Glomerular endothelial cell (primary cell): ENCODE results near the gene DHX35. TPM values are rescaled to one million over a fixed set of nuclear protein-coding genes. Genes with fewer than 3 reads are reported as not detected.

Experiments used
- DNase-seq: peaks from one replicate; pipeline ENCODE4 v3.0.0-alpha.2; 2011; ENCODE audit warnings: low read depth, low spot score; ENCODE audit errors: extremely low read depth
- total RNA-seq: library from RNA; depleted of rRNA; stranded (reverse); fragments of >200 nt; gene quantifications from 2 replicates; pipeline ENCODE4 v1.2.3, GENCODE V29; 2015

Gene DHX35, protein sequence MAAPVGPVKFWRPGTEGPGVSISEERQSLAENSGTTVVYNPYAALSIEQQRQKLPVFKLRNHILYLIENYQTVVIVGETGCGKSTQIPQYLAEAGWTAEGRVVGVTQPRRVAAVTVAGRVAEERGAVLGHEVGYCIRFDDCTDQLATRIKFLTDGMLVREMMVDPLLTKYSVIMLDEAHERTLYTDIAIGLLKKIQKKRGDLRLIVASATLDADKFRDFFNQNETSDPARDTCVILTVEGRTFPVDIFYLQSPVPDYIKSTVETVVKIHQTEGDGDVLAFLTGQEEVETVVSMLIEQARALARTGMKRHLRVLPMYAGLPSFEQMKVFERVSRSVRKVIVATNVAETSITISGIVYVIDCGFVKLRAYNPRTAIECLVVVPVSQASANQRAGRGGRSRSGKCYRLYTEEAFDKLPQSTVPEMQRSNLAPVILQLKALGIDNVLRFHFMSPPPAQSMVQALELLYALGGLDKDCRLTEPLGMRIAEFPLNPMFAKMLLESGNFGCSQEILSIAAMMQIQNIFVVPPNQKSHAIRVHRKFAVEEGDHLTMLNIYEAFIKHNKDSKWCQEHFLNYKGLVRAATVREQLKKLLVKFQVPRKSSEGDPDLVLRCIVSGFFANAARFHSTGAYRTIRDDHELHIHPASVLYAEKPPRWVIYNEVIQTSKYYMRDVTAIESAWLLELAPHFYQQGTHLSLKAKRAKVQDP
- total RNA-seq, result 7.2 and 9.0 TPM in 2 replicates

DNA sequence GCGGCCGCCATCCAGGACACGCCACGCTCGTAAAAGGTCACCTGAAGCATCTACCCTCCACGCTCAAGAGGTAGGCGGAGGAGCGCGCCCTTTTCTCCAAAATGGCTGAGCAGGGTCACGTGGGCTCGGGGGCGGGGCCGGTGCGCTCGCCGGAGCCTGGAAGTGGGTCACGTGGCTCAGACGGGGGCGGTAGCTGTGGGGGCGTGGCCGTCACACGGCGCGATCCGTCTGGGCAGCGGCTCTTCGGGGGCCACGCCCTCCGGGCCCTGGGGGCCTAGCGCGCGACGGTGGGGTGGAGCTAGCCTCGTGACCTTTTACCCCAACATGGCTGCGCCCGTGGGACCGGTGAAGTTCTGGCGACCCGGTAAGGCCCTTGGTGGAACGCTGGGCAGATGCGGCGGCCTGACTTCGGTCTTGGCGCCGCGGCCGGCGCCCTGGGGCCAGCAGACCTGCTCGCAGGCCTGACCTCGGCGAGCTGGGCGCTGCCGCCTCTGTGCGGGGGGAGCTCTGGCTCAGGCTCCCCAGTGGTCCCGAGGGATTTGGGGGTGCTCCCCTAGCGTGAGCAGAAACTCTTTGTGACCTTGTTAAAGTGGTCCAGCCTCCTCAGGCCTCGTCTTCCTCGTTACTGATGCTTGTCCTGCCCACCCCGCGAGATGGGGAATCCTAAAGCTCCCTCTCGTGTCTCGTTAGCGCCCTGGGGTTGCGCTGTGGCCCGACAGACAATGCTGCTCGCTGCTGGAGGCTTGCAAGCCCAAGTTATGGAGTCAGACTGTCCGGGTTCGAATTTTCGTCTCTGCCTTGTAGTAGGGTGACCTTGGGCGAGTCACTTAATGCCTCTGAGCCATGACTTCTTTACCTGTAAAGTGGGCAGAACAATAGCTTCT, at the start of gene DHX35:
DHX35 (plus strand) TSS at position 301 of the 884 bp plus-strand sequence; CDS start at position 325, 24 bp downstream.
- DNase-seq, result peak; percentile 44

DNA sequence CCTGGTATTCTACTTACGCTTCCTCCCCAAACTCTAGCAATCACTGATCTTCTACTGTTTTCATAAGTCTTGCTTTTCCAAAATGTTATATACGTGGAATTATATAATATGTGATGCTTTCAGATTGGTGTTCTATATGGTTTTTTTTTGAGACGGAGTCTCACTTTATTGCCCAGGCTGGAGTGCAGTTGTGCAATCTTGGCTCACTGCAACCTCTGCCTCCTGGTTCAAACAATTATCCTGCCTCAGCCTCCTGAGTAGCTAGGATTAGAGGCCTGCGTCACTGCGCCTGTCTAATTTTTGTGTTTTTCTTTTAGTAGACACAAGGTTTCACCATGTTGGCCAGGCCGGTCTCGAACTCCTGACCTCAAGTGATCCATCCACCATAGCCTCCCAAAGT, 46.8 kb upstream of the DHX35 start:
- DNase-seq, result no peak

DNA sequence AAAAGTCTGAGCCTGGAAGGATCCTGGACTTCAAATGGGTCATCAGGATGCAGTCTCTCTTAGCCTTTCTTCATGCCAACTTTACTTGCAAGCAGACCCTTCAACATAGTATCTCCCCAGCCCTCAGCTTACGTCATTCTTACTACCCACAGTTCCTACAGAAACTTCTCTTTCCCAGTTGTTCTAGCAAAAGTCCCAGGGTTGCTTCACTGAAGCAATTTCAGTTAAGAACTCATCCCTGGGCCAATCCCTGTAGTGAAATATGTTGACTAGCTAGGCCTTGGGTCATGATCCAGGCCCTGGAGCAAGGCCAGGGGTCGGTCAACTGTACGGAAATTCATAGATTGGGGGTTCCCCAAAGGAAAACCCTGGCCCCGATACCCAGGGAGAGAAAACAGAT, 44.5 kb upstream of the DHX35 start:
- no peak for DNase-seq

DNA sequence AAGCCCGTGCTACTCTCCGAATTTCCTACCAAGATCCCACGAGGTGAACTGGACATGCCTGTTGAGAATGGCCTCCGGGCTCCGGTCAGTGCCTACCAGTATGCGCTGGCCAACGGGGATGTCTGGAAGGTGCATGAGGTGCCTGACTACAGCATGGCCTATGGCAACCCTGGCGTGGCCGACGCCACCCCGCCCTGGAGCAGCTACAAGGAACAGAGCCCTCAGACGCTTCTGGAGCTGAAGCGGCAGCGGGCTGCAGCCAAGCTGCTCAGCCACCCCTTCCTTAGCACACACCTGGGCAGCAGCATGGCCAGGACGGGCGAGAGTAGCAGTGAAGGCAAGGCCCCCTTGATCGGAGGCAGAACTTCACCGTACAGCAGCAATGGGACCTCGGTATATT, 44.0 kb upstream of the DHX35 start:
- DNase-seq, result no peak

DNA sequence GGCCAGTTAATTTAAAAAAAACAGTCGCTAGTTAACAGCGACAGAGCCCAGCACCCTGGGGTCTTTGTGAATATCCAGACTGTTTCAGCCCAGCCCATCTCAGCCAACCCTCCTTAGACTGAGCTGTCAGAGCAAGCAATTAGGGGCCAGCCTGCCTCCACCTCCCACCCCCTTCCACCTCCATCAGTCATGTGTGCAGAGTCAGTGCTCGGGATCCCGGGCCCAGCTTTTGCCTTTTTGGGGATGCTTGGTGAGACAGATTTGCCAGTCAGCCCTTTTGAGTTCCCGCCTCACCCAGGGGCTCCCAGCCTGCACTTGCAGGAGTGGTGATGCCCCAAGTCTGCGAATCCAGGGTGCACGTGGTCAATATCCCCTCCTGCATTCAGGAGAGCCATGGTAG, 42.5 kb upstream of the DHX35 start:
- DNase-seq, result no peak

DNA sequence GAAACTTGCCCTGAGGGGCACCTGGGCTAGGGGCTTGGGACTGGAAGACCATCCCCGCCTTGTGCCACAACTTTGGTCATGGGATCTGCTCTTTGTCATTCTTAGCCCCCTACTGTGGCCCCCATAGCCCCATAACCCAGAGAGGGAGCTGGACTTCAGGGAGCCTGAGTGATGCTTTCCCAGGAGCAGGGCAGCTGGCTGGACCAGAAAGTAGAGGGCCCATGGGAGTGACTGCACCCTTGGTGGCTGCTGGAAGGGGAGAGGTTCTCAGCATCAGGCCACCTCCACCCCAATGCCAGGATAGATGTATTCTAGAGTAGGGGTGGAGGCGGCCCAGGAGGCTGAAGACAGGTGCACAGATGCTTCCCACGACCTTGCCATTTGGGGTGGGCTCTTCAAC, 41.7 kb upstream of the DHX35 start:
- no peak for DNase-seq

DNA sequence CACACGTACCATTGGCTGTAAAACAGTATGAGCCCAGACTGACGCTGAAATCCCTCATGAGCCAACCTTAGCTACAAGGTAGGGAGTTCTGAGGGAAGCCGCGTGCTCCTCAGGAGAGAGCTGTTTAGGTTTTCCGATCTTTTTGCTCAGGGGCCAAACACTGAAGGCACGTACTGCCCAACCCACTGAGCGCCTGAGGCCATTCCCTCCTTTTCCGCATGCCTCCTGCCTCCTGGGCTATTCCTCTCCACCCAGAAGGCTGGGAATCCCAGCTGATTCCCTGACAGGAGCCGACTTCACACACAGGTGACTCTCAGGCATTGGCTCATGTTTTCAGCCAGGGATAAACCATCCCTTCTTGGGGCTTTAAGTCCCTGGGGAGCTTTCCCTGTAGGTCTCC, 41.3 kb upstream of the DHX35 start:
- DNase-seq, result no peak

DNA sequence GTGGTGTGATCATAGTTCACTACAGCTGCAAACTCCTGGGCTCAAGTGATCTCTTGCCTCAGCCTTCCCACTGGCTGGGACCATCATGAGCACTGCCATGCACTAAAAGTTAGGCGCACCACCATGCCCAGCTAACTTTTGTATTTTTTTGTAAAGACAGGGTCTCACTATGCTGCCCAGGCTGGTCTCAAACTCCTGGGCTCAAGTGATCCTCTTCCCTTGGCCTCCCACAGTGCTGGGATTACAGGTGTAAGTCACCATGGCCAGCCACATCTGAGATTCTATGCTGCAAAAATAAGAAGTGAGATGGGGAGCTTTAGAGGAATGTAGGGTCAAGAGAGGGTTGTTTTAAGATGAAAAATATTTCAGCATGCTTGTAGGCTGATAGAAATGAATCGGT, 37.4 kb upstream of the DHX35 start:
- no peak for DNase-seq

DNA sequence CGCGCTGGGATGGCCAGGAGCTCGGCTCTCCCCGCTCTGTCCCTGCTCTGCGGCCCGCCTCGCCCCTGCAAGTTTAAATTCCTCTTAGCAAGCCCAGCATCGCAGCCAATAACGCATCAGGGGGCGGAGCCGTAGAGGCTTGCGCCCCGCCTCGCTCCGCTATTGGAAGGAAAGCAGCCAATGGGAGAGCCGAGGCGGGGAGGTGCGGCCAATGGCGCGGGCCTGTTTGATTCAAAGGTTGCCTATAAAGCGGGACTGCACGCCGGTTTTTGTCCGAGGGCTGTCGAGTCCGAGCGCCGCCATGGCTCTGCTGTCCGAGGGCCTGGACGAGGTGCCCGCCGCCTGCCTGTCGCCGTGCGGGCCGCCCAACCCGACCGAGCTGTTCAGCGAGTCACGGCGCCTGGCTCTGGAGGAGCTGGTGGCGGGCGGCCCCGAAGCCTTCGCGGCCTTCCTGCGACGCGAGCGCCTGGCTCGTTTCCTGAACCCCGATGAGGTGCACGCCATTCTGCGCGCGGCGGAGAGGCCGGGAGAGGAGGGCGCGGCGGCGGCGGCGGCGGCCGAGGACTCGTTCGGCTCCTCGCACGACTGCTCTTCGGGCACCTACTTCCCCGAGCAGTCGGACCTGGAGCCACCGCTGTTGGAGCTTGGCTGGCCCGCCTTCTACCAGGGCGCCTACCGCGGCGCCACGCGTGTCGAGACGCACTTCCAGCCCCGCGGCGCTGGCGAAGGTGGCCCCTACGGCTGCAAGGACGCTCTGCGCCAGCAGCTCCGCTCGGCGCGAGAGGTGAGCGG, 35.8 kb upstream of the DHX35 start, which contains the start of gene FAM83D:
FAM83D (plus strand) TSS at position 276 of the 792 bp plus-strand sequence; CDS start at position 302, 26 bp downstream.
- peak; percentile 82 for DNase-seq

DNA sequence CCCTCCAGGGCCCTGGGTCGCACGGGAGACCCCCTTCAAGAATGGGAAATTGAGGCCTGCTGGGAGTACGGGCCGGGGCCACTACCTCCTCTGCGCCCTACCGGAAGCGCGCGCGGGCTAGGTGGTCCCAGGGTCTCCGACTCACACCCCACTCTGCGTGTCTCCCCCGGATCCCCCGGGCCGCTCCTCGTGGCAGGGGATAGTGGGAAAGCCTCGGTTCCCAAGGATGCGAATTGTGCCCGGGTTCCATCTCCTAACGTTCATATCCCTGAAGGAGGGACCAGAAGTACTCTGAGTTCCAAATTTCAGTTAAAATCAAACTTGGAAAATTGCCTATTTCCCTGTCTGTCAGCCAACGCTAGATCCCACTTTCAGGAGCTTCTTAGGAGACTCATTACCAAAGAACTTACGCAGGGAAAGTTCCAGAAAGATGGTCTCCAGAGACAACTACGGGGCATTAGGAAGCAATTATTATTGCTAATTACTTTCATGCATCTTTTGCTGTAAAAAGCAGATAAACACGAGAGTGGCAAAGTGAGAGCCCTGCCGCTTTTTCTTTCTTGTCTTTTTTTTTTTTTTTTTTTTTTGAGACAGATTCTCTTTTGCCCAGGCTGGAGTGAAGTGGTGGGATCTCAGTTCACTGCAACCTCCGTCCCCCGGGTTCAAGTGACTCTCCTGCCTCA, 35.1 kb upstream of the DHX35 start:
- no peak for DNase-seq

DNA sequence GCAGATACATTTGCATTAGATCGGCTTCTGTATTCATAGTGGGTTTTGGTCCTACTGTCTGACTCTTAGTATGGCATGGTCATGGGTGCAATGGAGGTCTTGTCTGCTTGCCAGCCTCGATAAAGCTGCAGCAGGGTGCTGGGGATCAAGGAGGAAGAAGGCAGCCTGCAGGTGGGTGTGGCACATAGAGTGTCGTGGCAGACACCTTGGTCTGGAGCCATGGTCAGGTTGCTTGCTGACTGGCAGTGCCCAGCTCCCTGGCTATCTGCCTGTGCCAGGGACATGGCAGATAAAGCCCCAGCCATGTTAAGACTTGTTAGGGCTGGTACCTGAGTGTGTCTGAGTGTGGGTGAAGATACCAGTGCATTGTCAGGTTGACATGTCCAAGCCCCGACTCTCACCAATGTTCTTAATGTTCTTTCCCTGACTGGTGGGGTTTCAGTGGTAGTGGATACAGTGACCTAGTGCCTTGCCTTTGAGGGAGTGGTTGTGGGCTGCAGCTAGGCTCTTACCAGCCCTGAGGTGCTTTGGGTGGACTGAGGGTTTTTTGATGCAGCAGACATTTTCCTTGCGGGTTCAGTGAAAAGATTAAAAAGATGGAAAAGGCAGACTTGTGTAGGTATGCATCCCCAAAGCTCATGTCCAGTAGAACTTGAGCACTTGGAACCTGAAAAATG, 34.1 kb upstream of the DHX35 start:
- no peak for DNase-seq

DNA sequence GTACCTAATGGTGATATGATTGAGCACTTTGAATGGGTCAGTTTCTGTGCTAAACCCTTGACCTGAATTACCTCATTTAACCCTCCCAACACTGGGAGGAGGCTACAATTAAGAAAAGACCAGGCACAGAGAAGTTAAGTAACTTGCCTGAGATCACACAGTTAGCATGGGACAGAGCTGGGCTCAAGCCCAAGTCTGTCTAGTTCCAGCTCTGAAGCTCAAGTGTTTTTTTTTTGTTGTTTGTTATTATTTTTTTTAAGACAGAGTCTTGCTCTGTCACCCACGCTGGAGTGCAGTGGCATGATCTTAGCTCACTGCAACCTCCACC, 31.9 kb upstream of the DHX35 start:
- DNase-seq, result no peak

DNA sequence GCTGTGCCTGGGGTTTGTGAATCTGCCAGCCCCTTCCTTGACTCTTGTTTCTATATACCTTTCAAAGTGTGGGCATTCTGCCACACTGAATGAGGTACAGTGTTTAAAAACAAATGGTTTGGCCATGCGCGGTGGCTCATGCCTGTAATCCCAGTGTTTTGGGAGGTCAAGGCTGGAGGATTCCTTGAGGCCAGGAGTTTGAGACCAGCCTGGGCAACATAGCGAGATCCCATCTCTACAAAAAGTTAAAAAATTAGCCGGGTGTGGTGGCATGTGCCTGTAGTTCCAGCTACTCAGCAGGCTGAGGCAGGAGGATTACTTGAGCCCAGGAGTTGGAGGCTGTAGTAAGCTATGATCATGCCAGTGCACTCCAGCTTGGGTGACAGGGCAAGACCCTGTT, 30.2 kb upstream of the DHX35 start:
- no peak for DNase-seq

DNA sequence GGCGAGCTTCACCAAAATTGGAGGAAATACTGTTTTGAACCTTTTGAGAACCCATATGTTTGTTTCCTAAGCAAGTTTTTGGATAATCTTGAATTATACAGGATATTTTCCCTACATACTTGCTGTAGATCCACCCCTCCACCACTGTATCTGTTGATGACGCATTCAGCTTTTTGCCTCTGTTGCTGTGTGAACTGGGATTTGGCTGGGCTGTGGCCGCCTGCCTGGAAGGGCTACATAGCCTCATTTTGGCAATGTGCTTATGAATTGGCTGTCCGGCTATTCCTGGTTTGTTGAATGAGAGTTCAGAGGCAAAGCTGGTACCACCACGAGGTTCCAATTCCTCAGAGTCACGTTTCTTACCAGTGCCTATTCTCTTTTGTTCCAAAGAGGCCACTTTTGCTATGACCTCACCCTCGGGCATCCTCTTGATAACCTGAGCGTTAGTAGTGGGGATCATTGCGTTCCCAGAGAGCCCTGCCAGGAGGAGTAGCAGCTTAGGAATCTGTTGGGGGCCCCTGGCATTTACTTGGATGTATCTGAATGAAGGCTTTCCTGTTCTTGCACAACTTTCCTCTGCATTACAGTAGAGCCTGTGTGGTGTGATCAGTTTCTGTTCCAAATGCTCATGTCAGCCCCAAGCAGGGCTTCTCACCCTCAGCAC, 29.6 kb upstream of the DHX35 start:
- DNase-seq, result no peak

DNA sequence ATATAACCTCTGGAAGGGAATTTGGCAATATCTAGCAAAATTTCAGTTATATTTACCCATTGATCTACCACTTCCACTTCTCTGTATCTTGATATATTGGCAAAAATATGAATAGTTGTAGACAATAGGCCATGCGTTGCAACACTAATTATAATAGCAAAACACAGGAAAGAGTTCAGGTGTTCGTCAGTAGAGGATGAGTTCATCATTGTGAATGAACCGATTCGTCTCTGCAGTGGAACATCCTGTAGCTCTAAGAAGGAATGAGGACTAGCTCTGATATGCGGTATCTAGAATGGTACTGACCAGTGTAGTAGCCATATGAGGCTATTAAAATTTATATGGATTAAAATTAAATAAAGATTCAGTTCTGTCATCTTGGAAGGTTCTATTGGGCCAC, 27.6 kb upstream of the DHX35 start:
- no peak for DNase-seq

DNA sequence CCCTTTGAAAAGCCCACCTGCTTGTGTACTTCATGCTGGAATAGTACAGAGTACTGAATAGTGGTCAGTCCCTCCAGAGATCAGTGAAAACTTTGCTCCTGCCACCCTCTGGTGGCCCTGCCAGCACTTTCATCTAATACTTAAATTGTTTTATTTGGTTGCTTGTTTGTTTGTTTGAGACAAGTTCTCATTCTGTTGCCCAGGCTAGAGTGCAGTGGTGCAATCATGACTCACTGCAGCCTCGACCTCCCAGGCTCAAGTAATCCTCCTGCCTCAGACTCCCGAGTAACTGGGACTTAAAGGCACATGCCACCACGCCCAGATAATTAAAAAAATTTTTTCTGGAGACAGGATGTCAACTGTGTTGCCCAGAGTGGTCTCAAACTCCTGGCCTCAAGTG, 26.9 kb upstream of the DHX35 start:
- DNase-seq, result no peak

DNA sequence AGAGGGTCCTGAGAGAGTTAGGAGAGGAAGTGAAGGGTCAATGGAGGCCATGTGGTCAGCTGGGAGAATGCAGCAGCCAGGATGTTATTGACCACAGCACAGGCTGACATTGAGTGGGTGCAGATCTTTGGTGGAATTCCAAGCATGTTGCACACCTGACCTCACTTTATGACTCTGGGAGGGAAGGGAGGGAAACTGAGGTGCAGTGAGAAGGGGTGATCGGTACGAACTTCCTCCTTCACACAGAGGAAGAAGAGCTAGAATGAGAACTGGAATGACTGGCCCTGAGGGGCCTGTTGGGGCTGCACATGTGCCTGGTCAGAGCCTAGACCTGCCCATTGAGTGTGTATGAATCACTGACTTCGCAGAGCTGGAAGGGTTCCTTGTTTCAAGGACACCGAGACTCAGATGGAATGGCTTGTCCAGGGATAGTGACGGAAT, 26.2 kb upstream of the DHX35 start:
- DNase-seq, result no peak

DNA sequence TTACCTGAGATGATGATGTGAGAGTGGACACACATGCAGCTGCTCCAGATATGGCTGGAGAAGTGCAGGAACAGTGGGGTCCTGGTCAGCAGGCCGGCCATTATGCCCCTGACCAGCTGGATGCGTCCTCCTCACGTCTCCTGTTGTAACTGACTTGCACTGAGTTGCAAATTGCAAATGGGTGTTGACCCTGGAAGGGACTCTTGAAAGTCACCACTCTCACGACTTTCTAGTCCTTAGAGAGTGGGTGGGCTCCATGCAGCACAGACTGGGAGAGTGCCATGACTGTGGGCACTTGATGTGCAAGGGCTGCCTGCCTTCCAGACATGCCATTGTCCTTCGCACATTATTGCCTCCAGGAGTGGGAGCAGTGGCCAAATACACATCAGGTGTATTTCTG, 25.1 kb upstream of the DHX35 start:
- DNase-seq, result no peak

DNA sequence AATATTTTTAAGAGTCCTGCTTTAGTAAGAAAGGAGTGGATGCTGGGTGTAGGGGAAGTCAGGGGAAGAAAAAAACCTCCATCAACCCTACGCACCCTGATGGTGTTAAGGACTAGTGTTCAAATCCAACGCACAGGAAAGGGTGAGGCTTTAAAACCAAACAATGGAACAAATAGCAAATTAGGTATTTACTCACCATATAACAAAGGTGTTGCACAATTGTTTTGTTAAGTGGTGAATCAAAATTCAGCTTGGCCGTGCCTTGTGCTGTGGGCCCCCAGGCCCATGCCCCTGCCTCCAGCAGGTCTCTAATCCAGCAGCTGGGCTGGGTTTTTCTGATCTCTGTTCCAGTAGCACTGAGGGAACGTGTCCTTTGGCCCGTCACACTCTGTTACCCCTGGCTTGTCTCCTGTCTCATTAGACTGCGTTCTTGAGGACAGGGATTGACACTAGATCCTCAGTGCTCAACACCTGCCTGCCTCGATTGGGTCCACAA, 24.1 kb upstream of the DHX35 start:
- DNase-seq, result no peak
